ENCODE measurements around the gene SMIM32.

The SMIM32 gene

DNA sequence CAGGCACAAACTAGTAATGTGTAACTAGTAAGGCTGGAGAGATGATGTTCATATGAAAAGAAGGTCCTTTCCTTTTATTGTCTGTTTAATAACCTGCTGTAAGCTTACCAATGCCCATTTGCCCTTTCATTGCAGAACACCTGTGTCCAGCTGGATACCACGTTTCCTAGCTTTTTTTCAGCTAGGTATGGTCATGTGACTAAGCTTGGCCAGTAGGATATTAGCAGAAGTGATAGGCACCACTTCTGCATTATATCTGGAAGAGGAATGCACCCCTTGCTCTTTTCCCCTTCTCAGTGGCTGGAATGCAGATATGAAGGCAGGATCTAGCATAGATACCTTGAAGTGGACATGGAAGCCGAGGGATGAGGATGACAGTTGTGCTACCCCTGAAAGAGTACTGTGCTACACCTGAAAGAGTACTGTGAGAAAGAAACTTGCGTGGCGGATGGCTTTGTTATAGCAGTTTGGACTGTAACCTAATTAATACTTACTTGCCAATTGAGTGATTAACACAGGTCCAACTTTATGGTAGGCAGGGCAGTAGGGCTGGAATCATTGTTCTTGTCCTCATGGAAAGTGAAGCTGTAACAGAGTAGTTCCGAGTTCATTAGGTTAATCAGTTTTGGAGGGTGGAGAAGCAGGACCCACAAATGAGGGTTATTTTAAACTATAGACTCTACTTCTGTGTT, 6.8 kb downstream of the SMIM32 start:
- DNase-seq = no peak

DNA sequence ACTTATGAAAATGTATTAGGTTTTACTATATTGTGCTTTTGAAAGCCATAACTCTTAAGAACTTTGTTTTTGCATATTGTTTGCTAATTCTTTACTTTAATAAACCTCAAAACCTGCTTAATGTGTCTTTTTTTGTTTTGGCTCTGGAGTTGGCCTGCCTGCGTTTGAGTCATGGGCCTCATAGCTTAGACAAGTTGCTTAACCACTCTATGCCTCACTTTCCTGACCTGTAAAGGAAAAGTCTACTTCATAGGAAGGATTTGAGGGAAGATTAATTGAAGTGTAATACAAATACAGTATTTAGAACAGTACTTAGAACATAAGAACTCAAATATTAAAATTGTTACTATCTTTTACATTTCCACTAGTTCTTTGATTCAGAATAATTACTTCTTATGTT, 10.3 kb downstream of the SMIM32 start:
- DNase-seq = no peak

GRCh38 chr5:136174021-136174659, 18.8 kb downstream of the SMIM32 start:
- no peak for DNase-seq

DNA sequence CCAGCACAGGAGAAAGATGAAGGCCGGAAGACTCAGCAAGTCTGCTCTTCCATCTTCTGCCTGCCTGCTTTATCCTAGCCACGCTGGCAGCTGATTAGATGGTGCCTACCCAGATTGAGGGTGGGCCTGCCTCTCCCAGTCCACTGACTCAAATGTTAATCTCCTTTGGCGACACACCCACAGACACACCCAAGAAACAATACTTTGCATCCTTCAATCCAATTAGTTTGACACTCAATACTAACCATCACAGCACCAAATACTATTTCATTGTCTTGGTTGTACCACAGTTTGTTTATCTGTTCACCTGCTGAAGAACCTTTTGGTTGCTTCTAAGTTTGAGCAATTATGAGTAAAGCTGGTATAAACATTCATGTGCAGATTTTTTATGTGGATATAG, 23.7 kb downstream of the SMIM32 start:
- no peak for DNase-seq

GRCh38 chr5:136166909-136167308, 26.1 kb downstream of the SMIM32 start:
- no peak for DNase-seq

DNA sequence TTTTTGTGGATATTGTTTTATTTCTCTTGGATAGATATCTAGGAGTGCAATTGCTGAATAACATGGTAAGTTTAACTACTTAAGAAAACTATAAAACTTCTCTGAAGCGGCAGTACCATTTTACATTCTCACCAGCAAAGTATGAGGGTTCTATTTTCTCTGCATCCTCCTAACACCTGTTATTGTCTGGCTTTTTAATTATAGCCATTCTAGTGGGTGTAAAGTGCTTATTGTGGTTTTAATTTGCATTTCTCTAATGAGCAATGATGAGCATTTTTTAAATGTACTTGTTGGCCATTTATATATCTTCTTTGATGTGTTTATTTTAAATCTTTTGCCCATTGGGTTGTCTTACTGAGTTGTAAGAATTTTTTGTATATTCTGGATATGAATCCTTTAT, 28.7 kb downstream of the SMIM32 start:
- DNase-seq = no peak

DNA sequence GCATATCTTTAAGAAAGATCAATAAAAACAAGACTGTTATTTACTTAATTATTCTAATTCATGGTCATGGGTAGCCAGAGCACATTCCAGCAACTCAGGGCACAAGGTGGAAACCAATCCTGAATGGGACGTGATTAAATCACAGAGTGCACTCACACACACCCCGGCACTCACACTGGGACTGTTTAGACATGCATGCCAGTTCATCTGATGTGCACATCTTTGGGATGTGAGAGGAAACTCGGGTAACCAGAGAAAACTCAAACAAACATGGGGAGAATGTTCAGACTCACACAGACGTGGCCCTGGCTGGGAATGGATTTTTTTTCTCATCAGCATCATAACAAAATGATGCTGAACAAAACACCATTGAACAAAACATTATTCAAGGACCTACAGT, 31.0 kb downstream of the SMIM32 start:
- DNase-seq = no peak

DNA sequence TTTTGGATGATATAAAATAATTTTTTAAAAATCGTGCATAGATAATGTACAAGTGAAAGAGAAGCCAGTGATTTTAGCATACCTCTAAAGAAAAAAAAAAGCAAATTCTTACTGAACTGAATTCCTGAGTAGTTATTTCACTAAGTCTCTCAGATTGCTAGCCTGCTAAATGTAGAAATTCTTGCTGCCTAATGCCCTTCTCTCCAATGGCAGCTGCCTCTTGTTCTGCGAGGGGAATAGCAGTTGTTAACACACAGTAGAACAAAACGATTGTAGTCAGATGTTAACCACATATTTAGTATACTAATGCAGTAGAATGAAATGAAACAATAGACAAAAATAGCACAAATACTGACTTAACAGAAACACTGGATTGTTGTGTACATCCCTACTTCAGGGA, 33.5 kb downstream of the SMIM32 start:
- DNase-seq = no peak

DNA sequence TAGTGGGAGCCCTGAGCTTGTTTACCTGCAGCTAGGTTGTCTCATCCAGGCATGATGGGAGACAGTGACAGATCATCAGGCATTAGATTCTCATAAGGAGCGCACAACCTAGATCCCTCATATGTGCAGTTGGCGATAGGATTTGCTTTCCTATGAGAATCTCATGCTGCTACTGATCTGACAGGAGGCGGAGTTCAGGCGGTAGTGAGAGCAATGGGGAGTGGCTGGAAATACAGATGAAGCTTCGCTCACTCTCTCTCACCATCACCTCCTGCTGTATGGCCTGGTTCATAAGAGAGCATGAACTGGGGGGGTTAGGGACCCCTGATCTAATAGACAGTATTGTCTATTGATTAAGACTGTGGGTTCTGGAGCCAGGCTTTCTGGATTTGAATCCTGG, 35.4 kb downstream of the SMIM32 start:
- no peak for DNase-seq

- DNase-seq = no peak
These were observed 37.2 kb downstream of the SMIM32 start for GRCh38 chr5:136155761-136156160.

DNA sequence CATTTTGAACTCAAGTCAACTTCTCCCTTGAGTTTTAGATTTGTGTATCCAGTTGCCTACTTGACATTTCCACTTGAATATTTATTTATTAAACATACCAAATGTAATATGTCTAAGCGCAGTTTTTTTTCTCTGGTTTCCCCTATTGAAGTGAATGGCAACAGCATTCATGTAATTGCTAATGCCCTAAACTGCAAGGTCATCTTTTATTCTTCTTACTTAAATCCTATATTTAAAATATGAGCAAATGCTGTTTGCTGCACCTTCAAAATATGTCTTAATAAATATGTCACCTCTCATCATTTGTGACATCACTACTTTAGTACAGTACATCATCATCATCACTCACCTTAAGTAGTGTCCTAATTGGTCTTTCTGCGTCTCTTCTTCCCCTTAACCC, 37.9 kb downstream of the SMIM32 start:
- no peak for DNase-seq

DNA sequence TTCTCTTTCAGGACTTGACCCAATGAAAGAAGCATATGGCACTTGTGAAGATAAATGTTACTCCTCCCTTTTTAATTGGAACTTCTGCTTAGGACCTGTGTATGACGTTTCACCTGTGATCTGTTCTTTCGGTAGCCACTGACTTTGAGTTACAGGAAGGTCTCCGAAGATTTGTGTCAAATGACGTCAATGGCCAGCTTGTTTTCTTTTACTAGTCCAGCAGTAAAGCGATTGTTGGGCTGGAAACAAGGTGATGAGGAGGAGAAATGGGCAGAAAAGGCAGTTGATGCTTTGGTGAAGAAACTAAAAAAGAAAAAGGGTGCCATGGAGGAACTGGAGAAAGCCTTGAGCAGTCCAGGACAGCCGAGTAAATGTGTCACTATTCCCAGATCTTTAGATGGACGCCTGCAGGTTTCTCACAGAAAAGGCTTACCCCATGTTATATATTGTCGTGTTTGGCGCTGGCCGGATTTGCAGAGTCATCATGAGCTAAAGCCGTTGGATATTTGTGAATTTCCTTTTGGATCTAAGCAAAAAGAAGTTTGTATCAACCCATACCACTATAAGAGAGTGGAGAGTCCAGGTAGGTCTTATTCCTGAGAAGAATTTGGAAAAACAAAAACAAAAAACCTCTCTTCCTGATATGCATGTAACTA, 39.3 kb downstream of the SMIM32 start:
- no peak for DNase-seq

DNA sequence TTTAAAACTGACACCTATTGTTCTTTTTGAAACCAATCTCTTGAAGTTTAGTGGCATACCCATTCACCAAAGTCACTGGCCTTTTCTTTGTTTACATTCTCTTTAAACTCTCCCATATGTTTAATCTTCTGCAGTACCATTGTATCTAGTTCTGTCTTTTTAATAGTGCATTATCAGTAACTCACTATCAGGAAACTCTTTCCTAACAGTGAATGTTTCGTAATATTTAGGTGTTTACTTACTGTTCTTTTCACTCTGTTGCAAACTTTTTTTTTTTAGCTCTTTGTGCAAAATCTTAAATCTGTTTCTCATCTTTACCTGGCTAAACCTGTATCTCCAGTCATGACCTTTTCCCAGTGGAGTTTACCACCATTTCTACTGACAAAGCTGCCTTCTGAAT, 43.1 kb downstream of the SMIM32 start:
- DNase-seq = no peak

GRCh38 chr5:136147632-136148031, 45.3 kb downstream of the SMIM32 start:
- no peak for DNase-seq

DNA sequence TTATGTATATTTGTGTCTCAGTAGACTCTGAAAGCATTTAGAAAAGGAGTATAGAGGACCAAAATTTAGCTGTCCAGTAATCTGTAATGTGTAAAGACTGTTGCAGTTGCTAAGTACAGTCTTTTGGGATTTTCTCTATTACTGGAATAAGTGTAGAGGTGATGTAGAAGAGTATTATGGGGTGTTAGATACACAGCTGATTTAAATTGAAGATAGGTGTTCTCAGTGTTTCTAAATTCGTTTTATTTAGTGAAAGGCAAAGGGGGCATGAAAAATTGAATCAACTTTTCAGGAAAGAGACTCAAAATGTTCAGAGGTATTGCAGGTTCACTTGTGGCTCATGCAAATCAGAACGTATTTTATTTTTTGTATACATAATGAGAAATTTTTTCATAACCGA, 46.8 kb downstream of the SMIM32 start:
- no peak for DNase-seq

GRCh38 chr5:136145030-136145429, 47.9 kb downstream of the SMIM32 start:
- no peak for DNase-seq

- DNase-seq = no peak
These were observed 49.2 kb downstream of the SMIM32 start for GRCh38 chr5:136143763-136144162.

DNA sequence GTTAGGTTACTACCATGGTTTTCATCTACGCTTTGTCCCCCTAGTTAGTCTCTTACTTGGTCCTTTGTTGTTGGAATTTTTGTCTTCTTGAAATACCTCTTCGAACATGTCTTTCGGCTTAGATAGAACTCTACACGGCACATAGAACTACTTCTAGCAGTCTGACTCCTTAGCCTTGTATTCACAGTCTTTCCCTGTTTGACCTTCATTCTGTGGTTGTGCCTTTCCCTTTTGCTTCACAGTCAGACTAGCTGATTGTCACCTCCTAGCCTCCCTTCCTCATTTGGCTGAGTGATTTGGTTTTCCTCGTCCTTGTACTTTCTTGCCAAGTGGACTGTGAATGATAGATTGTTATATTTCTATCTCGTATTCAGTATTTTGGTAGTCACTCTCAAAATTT, 49.6 kb downstream of the SMIM32 start:
- DNase-seq = no peak

DNA sequence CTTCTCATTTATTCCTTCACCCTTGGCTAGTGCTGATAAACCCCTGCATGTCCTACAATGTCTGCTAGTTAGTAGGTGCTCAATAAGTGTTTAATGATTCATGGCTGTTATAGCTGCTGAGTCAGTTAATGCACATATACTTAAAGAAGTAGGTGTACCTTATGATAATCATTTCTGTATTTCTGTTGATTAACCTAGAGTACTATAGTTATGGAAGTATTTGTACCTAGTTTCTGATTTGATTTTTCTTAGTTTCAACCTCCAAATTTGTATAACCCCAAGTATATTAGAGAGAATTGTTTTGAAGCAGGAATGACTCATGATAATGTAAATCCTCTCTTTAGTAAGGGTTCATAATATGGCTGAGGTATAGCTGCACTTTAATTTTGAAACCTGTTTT, 51.4 kb downstream of the SMIM32 start:
- DNase-seq = no peak
